NT2/D1 (cell line): ENCODE results near the gene EGFR.

ENCODE experiments used
- DNase-seq: peaks from one replicate; pipeline ENCODE4 v3.0.0-alpha.2; 2011; ENCODE audit warnings: low read depth, low spot score
- H3K27me3 ChIP-seq: 2 replicates; pipeline ENCODE4 v1.6.0; 2011; ENCODE audit warnings: mild to moderate bottlenecking; ENCODE audit not compliant: insufficient read length, insufficient read depth
- H3K36me3 ChIP-seq: 2 replicates; pipeline ENCODE4 v1.6.1; 2011; ENCODE audit warnings: mild to moderate bottlenecking, low read length, mixed read lengths; ENCODE audit not compliant: insufficient read depth, insufficient read length
- H3K4me1 ChIP-seq: 2 replicates; pipeline ENCODE4 v1.5.1; 2011; ENCODE audit not compliant: insufficient read depth, insufficient read length
- H3K4me3 ChIP-seq: 2 replicates; pipeline ENCODE4 v1.5.1; 2011; ENCODE audit warnings: low read depth; ENCODE audit not compliant: insufficient read length
- H3K9ac ChIP-seq: 2 replicates; pipeline ENCODE4 v1.6.0; 2011; ENCODE audit warnings: low read depth; ENCODE audit not compliant: insufficient read length
- H3K9me3 ChIP-seq: 2 replicates; pipeline ENCODE4 v1.5.1; 2011; ENCODE audit warnings: mild to moderate bottlenecking, low read length; ENCODE audit not compliant: insufficient read depth
- SUZ12 ChIP-seq: IDR thresholded peaks from 2 replicates; pipeline ENCODE4 v1.6.1; 2011; ENCODE audit not compliant: insufficient read length, insufficient read depth; ENCODE audit errors: extremely low read depth
- YY1 ChIP-seq: IDR thresholded peaks from 2 replicates; pipeline ENCODE4 v1.6.1; 2011; ENCODE audit not compliant: insufficient read length, insufficient read depth
- ZNF274 ChIP-seq: IDR thresholded peaks from 2 replicates; pipeline ENCODE4 v1.6.1; 2011; ENCODE audit warnings: mild to moderate bottlenecking, low read depth, low read length

Gene EGFR

GRCh38 chr7:55052741-55053427 lies 34.1 kb downstream of the EGFR start:
- H3K9ac ChIP-seq = no peak overlapping the region

DNA sequence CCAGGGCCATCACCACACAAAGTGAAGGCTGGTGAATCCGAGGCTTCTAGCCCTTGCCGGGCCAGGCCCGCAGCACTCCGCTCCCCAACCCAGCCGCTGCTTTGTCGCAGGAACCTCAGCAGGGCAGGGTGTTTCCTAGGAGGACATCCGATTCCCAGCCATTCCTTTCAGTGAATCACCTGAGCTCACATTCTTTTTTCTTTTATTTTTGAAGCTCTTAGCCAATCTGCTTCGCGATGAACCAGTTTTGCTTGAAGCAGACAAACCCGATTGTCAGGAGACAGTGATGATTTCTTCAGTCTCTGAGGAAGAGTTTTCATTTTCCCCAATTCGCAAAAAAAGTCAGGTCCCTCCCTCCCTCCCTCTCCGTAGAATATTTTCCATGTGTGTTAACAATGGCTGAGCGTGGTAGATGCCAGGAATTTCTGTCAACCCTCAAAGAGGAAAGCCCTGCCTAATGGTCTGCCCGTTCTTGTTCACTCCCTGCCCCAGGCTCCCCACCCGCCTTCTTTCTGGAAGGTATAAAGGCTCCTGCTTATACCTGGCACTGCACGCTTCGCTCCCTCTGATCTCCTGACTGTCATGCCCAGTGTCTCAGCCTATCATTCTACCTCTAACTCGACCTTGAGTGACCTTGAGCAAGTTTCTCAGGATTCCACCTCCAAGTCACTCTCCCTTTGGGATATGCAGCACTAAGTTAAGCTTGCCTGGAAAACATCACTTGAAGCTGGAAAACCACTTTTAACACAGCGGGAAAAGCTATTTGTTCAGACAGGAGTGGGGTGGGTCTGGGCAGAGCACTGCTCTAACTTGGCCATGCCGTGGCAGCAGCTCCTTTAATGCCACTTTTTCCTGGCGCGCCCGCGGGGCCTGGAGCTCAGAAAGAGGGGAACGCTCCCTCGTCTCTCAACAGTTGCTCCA lies 35.1 kb downstream of the EGFR start:
- H3K9ac ChIP-seq = no peak overlapping the region
- H3K27me3 ChIP-seq = no peaks in the 10 kb centered on the region
- H3K4me1 ChIP-seq = no peaks in the 10 kb centered on the region
- no peaks in the 10 kb centered on the region for H3K36me3 ChIP-seq
- H3K9me3 ChIP-seq = no peaks in the 10 kb centered on the region; the same call in 1 of the 2 replicates
- no peak overlapping the region for H3K4me3 ChIP-seq
- no peak for DNase-seq
- TF ChIP-seq YY1 = no peak
- no peak for TF ChIP-seq SUZ12
- TF ChIP-seq ZNF274 = no peak

More at GRCh38 chr7:55052741-55053427, 34.1 kb downstream of the EGFR start:
- Histone ChIP-seq H3K36me3 (no peaks in the 10 kb centered on the region), H3K27me3 (no peaks in the 10 kb centered on the region), H3K4me1 (no peaks in the 10 kb centered on the region), H3K4me3 (no peak overlapping the region), H3K9me3 (no peaks in the 10 kb centered on the region; the same call in 1 of the 2 replicates)
- DNase-seq = no peak
- no peak for TF ChIP-seq YY1
- no peak for TF ChIP-seq SUZ12
- no peak for TF ChIP-seq ZNF274

- H3K27me3 ChIP-seq = no peaks in the 10 kb centered on the region
- H3K36me3 ChIP-seq = no peaks in the 10 kb centered on the region
- no peak overlapping the region for H3K4me3 ChIP-seq
- no peaks in the 10 kb centered on the region for H3K4me1 ChIP-seq
- H3K9ac ChIP-seq = no peak overlapping the region
- no peak for TF ChIP-seq YY1
- TF ChIP-seq ZNF274 = no peak
- no peak for TF ChIP-seq SUZ12
- DNase-seq = no peak
- no peaks in the 10 kb centered on the region; the same call in 1 of the 2 replicates for H3K9me3 ChIP-seq
Measured at GRCh38 chr7:55054758-55055157, 35.9 kb downstream of the EGFR start.

- Histone ChIP-seq H3K4me3 (no peak overlapping the region), H3K9me3 (no peaks in the 10 kb centered on the region; the same call in 1 of the 2 replicates), H3K36me3 (no peaks in the 10 kb centered on the region), H3K9ac (no peak overlapping the region), H3K4me1 (no peaks in the 10 kb centered on the region), H3K27me3 (no peaks in the 10 kb centered on the region)
- TF ChIP-seq YY1 (no peak), ZNF274 (no peak)
- DNase-seq = no peak
Measured at GRCh38 chr7:55055479-55055878, 36.7 kb downstream of the EGFR start.

GRCh38 chr7:55056068-55056467 lies 37.3 kb downstream of the EGFR start:
- TF ChIP-seq SUZ12 (no peak), YY1 (no peak), ZNF274 (no peak)
- H3K9ac ChIP-seq = no peak overlapping the region
- no peaks in the 10 kb centered on the region for H3K4me1 ChIP-seq
- H3K9me3 ChIP-seq = no peaks in the 10 kb centered on the region; the same call in 1 of the 2 replicates
- no peak for DNase-seq
- H3K36me3 ChIP-seq = no peaks in the 10 kb centered on the region
- no peak overlapping the region for H3K4me3 ChIP-seq
- H3K27me3 ChIP-seq = no peaks in the 10 kb centered on the region

DNA sequence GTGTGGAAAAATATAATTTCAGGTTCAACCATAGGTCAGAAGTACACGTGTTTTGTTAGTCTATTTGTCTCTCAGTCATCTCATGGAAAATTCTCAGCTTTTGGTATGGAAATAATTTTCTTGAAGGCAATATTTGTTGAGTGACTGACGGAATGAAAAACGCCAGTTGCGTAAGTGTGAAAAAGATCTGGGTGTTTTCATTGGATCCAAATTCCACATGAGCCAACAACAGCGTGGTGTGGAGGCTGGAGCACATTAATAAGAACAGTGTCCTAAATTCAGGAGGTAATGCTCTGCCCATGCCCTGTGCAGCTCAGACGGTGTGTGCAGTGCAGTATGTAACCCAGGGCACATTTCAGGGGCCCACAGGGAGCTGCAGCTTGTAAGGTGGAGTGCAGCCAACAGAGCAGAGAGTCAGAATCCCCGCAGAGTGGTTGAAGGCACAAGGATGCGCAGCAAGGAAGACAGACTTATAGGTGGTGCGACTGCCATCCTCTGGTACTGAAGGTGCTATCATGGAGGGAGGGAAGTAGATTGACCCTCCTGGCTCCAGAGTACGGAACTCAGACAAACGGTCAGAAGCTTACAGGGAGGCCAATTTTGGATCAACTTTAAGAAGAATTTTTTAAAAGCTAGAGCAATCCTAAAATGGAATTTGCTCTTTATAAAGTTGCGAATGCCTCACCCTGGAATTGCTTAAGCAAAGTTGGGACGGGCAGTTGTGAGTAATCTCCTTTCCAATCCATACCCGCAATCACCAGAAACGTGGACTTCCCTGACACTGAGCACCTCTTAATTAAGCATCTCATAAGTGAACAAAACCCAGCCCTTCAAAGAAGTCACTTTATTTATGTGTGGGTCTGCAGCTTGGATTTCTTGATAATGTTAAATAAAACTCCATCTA lies 38.0 kb downstream of the EGFR start:
- H3K4me1 ChIP-seq = no peaks in the 10 kb centered on the region
- no peaks in the 10 kb centered on the region for H3K27me3 ChIP-seq
- no peak overlapping the region for H3K4me3 ChIP-seq
- H3K9ac ChIP-seq = no peak overlapping the region
- no peak for DNase-seq
- H3K36me3 ChIP-seq = no peaks in the 10 kb centered on the region
- H3K9me3 ChIP-seq = no peaks in the 10 kb centered on the region
- TF ChIP-seq YY1 (no peak), SUZ12 (no peak), ZNF274 (no peak)

GRCh38 chr7:55058314-55058713 lies 39.5 kb downstream of the EGFR start:
- no peaks in the 10 kb centered on the region for H3K4me1 ChIP-seq
- no peak overlapping the region for H3K4me3 ChIP-seq
- no peaks in the 10 kb centered on the region for H3K36me3 ChIP-seq
- no peak for DNase-seq
- H3K9ac ChIP-seq = no peak overlapping the region
- H3K9me3 ChIP-seq = no peaks in the 10 kb centered on the region
- H3K27me3 ChIP-seq = no peaks in the 10 kb centered on the region
- no peak for TF ChIP-seq ZNF274
- TF ChIP-seq SUZ12 = no peak
- no peak for TF ChIP-seq YY1
